Measurements from ENCODE around the gene MTTP. TPM values are rescaled to one million over a fixed set of nuclear protein-coding genes. Genes with fewer than 3 reads are reported as not detected.

MTTP gene
- total RNA-seq, 3 donors from 2014 or later: 0.64 TPM; not detected in 2

DNA sequence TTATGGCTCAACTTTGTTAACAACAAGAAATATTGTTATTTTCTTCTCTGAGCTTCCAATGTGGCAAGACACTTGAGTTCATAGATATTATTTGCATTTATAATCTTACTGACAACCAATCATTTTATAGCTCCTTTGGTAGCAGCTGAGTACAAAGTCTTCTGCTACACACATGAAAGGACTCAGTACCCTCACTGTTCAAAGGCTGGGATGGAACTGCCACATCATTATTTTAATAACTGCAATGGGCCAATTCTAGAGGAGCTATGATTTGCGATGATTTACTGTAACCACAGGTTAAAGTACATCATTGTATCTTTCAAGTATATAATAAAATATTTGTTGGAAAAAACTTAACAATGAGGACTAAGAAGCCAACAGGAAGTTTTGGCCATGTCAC is 10.9 kb downstream of the MTTP start:
- Histone ChIP-seq H3K9me3 (no peaks in the 10 kb centered on the region), H3K4me1 (no peaks in the 10 kb centered on the region), H3K4me3 (no peak overlapping the region), H3K27ac (no peak overlapping the region), H3K36me3 (no peaks in the 10 kb centered on the region), H3K27me3 (peaks cover 0 to 6% of the 10 kb centered on the region in 2 donors)
- DNase-seq (ENCODE audit: low spot score in 2 of 2): no peak
- intact Hi-C loops (cut with DNase I; ENCODE audit: low total_unique reads): no loop called here
- TF ChIP-seq POLR2A (IDR thresholded peaks at IDR 0.05): no peak
- TF ChIP-seq, protein P1, sequence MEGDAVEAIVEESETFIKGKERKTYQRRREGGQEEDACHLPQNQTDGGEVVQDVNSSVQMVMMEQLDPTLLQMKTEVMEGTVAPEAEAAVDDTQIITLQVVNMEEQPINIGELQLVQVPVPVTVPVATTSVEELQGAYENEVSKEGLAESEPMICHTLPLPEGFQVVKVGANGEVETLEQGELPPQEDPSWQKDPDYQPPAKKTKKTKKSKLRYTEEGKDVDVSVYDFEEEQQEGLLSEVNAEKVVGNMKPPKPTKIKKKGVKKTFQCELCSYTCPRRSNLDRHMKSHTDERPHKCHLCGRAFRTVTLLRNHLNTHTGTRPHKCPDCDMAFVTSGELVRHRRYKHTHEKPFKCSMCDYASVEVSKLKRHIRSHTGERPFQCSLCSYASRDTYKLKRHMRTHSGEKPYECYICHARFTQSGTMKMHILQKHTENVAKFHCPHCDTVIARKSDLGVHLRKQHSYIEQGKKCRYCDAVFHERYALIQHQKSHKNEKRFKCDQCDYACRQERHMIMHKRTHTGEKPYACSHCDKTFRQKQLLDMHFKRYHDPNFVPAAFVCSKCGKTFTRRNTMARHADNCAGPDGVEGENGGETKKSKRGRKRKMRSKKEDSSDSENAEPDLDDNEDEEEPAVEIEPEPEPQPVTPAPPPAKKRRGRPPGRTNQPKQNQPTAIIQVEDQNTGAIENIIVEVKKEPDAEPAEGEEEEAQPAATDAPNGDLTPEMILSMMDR (IDR thresholded peaks at IDR 0.05): no peak
- no peak for TF ChIP-seq POLR2AphosphoS5 (IDR thresholded peaks at IDR 0.05)

DNA sequence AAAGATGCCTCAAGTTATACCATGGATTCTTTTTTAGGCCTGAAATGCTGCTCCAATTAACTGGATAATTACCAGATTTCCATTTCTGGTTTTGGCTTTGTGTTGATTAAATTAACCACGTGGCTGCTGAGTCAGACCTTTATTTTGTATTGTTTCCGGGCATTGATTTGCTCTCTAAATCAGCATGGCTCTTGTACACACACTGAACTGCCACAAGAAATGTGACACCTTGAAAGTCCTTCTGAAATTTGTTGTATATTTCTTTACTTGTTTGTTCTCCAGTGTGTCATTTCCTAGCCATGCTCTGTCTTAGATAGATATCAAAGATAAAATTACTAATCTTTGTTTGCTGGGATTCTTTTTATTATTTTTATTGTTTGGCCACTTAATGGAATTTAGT is 11.7 kb downstream of the MTTP start:
- intact Hi-C loops (cut with DNase I; ENCODE audit: low total_unique reads): no loop called here
- peaks cover 0 to 6% of the 10 kb centered on the region in 2 donors for H3K27me3 ChIP-seq
- H3K9me3 ChIP-seq: no peaks in the 10 kb centered on the region
- no peak overlapping the region for H3K4me3 ChIP-seq
- no peak overlapping the region for H3K27ac ChIP-seq
- TF ChIP-seq, protein P1 (IDR thresholded peaks at IDR 0.05): no peak
- no peak for TF ChIP-seq POLR2AphosphoS5 (IDR thresholded peaks at IDR 0.05)
- no peak for TF ChIP-seq POLR2A (IDR thresholded peaks at IDR 0.05)
- no peaks in the 10 kb centered on the region for H3K4me1 ChIP-seq
- no peak for DNase-seq (ENCODE audit: low spot score in 2 of 2)
- no peaks in the 10 kb centered on the region for H3K36me3 ChIP-seq

DNA sequence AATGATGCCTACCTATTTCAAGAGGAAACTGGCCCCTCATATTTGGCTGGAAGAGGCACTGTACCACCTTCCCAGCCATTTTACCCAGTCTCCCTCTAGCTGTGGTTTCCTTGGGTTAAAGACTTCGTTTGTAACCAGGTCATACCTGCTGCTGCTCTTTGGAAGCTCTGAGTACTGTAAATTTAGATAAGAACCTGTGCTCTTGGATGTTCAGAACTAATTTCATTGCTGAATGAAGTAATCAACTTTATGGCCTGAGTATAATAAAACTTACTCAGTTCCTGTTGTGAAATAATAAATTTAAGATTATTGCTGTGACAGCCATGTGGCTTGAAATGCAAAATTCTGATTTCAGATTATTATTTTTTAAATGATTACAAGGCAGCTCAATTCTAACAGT is 12.2 kb downstream of the MTTP start:
- no peak overlapping the region for H3K27ac ChIP-seq
- TF ChIP-seq POLR2A (IDR thresholded peaks at IDR 0.05) (no peak), POLR2AphosphoS5 (IDR thresholded peaks at IDR 0.05) (no peak)
- TF ChIP-seq, protein P1 (IDR thresholded peaks at IDR 0.05): no peak
- H3K36me3 ChIP-seq: no peaks in the 10 kb centered on the region
- peaks cover 0 to 6% of the 10 kb centered on the region in 2 donors for H3K27me3 ChIP-seq
- no peaks in the 10 kb centered on the region for H3K9me3 ChIP-seq
- H3K4me1 ChIP-seq: no peaks in the 10 kb centered on the region
- no peak overlapping the region for H3K4me3 ChIP-seq
- intact Hi-C loops (cut with DNase I; ENCODE audit: low total_unique reads): no loop called here
- DNase-seq (ENCODE audit: low spot score in 2 of 2): no peak

DNA sequence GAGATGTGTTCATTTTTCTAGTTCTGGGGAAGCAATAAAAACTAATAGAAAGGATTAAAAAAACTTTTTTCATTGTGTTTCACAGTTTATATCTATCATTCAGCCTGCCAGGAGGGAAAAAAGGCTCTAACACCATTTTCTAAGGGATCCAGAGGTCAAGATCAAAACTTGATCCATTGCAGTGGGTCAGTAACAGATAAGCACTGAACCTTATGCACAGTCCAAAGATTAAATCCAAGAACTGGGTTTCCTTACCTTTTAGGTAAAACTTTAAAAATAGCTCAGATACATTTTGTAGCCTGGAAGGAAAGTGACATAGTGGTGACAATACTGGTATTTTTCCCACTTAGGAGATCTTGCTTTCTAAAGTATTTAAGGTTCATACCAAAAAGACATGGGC is 12.7 kb downstream of the MTTP start:
- peaks cover 0 to 6% of the 10 kb centered on the region in 2 donors for H3K27me3 ChIP-seq
- H3K27ac ChIP-seq: no peak overlapping the region
- no peaks in the 10 kb centered on the region for H3K36me3 ChIP-seq
- H3K4me1 ChIP-seq: no peaks in the 10 kb centered on the region
- TF ChIP-seq POLR2AphosphoS5 (IDR thresholded peaks at IDR 0.05) (no peak), POLR2A (IDR thresholded peaks at IDR 0.05) (no peak)
- TF ChIP-seq, protein P1 (IDR thresholded peaks at IDR 0.05): no peak
- H3K4me3 ChIP-seq: no peak overlapping the region
- no peak for DNase-seq (ENCODE audit: low spot score in 2 of 2)
- intact Hi-C loops (cut with DNase I; ENCODE audit: low total_unique reads): no loop called here
- no peaks in the 10 kb centered on the region for H3K9me3 ChIP-seq

DNA sequence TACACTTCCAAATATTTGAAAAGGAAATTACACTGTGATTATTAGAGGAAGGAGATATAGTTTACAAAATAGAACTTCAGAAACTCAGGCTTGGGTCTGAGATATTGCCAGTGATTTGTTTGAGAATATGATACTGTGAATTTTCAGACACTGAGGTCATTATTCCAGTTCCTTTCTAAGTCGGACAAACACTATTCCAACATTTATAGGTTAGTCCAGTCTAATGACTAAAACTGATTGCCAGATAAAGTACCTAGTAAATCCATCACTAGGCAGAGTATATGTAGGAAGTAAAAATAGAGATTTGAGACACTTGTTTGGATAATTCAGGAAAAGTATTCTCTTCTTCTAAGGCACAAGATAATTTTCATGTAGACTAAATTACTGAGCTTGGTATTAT is 13.2 kb downstream of the MTTP start:
- H3K4me3 ChIP-seq: no peak overlapping the region
- H3K36me3 ChIP-seq: no peaks in the 10 kb centered on the region
- intact Hi-C loops (cut with DNase I; ENCODE audit: low total_unique reads): no loop called here
- H3K9me3 ChIP-seq: no peaks in the 10 kb centered on the region
- no peak for DNase-seq (ENCODE audit: low spot score in 2 of 2)
- no peak overlapping the region for H3K27ac ChIP-seq
- H3K4me1 ChIP-seq: no peaks in the 10 kb centered on the region
- peaks cover 0 to 1% of the 10 kb centered on the region in 2 donors for H3K27me3 ChIP-seq
- TF ChIP-seq, protein P1 (IDR thresholded peaks at IDR 0.05): no peak
- TF ChIP-seq POLR2A (IDR thresholded peaks at IDR 0.05) (no peak), POLR2AphosphoS5 (IDR thresholded peaks at IDR 0.05) (no peak)

All from breast epithelium (tissue), 4 donors.